Ascending aorta (tissue), 2 donors: ENCODE data around the gene RETN. TPM values are rescaled to one million over a fixed set of nuclear protein-coding genes. Genes with fewer than 3 reads are reported as not detected.

Experiments used
- DNase-seq, 2 donors: peaks; one replicate each; pipeline ENCODE4 v3.0.0-alpha.2; 2019; ENCODE audit warnings: low spot score in 2 of 2
- H3K27ac ChIP-seq, 2 donors: fragments of 200-600 bp; sonication (generic); one replicate each; pipeline ENCODE4 v1.5.1; 2016 to 2017; ENCODE audit warnings: mild to moderate bottlenecking in 1 of 2
- H3K27me3 ChIP-seq: fragments of 200-600 bp; sonication (generic); one replicate; pipeline ENCODE4 v1.5.1; 2017
- H3K36me3 ChIP-seq, 2 donors: fragments of 200-600 bp; sonication (generic); one replicate each; pipeline ENCODE4 v1.5.1; 2016
- H3K4me1 ChIP-seq, 2 donors: fragments of 200-600 bp; sonication (generic); one replicate each; pipeline ENCODE4 v1.5.1; 2016 to 2017; ENCODE audit warnings: mild to moderate bottlenecking in 1 of 2
- H3K4me3 ChIP-seq, 2 donors: fragments of 200-600 bp; sonication (generic); one replicate each; pipeline ENCODE4 v1.5.1; 2016 to 2017; ENCODE audit warnings: mild to moderate bottlenecking in 1 of 2
- H3K9me3 ChIP-seq, 2 donors: fragments of 200-600 bp; sonication (generic); one replicate each; pipeline ENCODE4 v1.5.1; 2016
- CTCF ChIP-seq, 3 experiments: fragments of 200-600 bp in 2 of 3; fragments of 450-650 bp in 1 of 3; sonication (generic) in 2 of 3; IDR thresholded peaks; one replicate each; pipeline ENCODE4 v1.5.1; 2016 to 2019; ENCODE audit warnings: antibody characterized with exemption in 3 of 3, mild to moderate bottlenecking in 1 of 3, moderate library complexity in 1 of 3
- intact Hi-C: fragments of 100-400 bp; cut with DNase I; formaldehyde crosslinking; loops from one replicate; pipeline ENCODE4 v1.15.1; 2023
- total RNA-seq: library from RNA; depleted of rRNA; stranded (reverse); fragments of >200 nt; gene quantifications from one replicate; pipeline ENCODE4 v1.1.0, GENCODE V29; 2016

The RETN gene
- total RNA-seq, 1 donor from 2014 or later, result not detected

- no peak for DNase-seq
- intact Hi-C loops, result no loop called here
- no peaks in the 10 kb centered on the region for H3K9me3 ChIP-seq
- peak overlapping the region; percentile 51 to 61 for H3K4me3 ChIP-seq
- no peaks in the 10 kb centered on the region for H3K4me1 ChIP-seq
- no peak for TF ChIP-seq CTCF (IDR thresholded peaks at IDR 0.05)
- H3K27me3 ChIP-seq, result no peaks in the 10 kb centered on the region
- peaks cover 0 to 5% of the 10 kb centered on the region in 2 donors for H3K36me3 ChIP-seq
- no peak overlapping the region for H3K27ac ChIP-seq
Measured at GRCh38 chr19:7636317-7636690, 32.5 kb upstream of the RETN start.

- no peak for TF ChIP-seq CTCF (IDR thresholded peaks at IDR 0.05)
- Histone ChIP-seq H3K9me3 (no peaks in the 10 kb centered on the region), H3K27ac (peak within 1 kb of the TSS in 1 of 2 donors; percentile 55), H3K4me3 (peak within 1 kb of the TSS; percentile 51 to 61), H3K36me3 (peaks cover 0 to 5% of the 10 kb centered on the region in 2 donors), H3K27me3 (no peaks in the 10 kb centered on the region), H3K4me1 (no peaks in the 10 kb centered on the region)
- intact Hi-C loops, result no loop called here
- peak; percentile 19 to 73 for DNase-seq
Measured at GRCh38 chr19:7636691-7637373, 32.0 kb upstream of the RETN start, which contains the start of gene STXBP2. TSS of gene STXBP2 (plus strand) at chr19:7637110. CDS start at chr19:7637150, 40 bp downstream.

- peak overlapping the region; percentile 51 to 61 for H3K4me3 ChIP-seq
- no peaks in the 10 kb centered on the region for H3K4me1 ChIP-seq
- no peak for DNase-seq
- no peaks in the 10 kb centered on the region for H3K36me3 ChIP-seq
- peak overlapping the region in 1 of 2 donors; percentile 55 for H3K27ac ChIP-seq
- TF ChIP-seq CTCF (IDR thresholded peaks at IDR 0.05), result no peak
- no peaks in the 10 kb centered on the region for H3K27me3 ChIP-seq
- intact Hi-C loops, result no loop called here
- no peaks in the 10 kb centered on the region for H3K9me3 ChIP-seq
Measured at GRCh38 chr19:7637374-7638256, 31.2 kb upstream of the RETN start.

- no peaks in the 10 kb centered on the region for H3K9me3 ChIP-seq
- H3K4me3 ChIP-seq, result no peak overlapping the region
- TF ChIP-seq CTCF (IDR thresholded peaks at IDR 0.05), result no peak
- no peaks in the 10 kb centered on the region for H3K4me1 ChIP-seq
- no peak overlapping the region for H3K27ac ChIP-seq
- H3K27me3 ChIP-seq, result no peaks in the 10 kb centered on the region
- H3K36me3 ChIP-seq, result no peaks in the 10 kb centered on the region
- DNase-seq, result no peak
- intact Hi-C loops, result no loop called here
Measured at GRCh38 chr19:7638802-7639465, 29.9 kb upstream of the RETN start.

GRCh38 chr19:7639863-7640348, 28.9 kb upstream of the RETN start:
- H3K27me3 ChIP-seq, result no peaks in the 10 kb centered on the region
- DNase-seq, result no peak
- H3K4me1 ChIP-seq, result no peaks in the 10 kb centered on the region
- no peak overlapping the region for H3K27ac ChIP-seq
- no peak overlapping the region for H3K4me3 ChIP-seq
- H3K36me3 ChIP-seq, result no peaks in the 10 kb centered on the region
- TF ChIP-seq CTCF (IDR thresholded peaks at IDR 0.05), result no peak
- H3K9me3 ChIP-seq, result no peaks in the 10 kb centered on the region
- intact Hi-C loops, result no loop called here
